Measurements from ENCODE around the gene ZNF764. TPM values are rescaled to one million over a fixed set of nuclear protein-coding genes. Genes with fewer than 3 reads are reported as not detected.
A peak's percentile ranks its signal among the peaks of the same experiment; 100 is the strongest.
"Not testable (repeated sequence)": the region's sequence is repeated elsewhere in the genome, so short reads cannot be mapped to it uniquely, and the experiment has no call there.

Gene ZNF764
- 2.0 and 6.8 TPM in 2 replicates for total RNA-seq (2014; rRNA removed; shearing (Covaris generic); ENCODE audit: low replicate concordance)

DNA sequence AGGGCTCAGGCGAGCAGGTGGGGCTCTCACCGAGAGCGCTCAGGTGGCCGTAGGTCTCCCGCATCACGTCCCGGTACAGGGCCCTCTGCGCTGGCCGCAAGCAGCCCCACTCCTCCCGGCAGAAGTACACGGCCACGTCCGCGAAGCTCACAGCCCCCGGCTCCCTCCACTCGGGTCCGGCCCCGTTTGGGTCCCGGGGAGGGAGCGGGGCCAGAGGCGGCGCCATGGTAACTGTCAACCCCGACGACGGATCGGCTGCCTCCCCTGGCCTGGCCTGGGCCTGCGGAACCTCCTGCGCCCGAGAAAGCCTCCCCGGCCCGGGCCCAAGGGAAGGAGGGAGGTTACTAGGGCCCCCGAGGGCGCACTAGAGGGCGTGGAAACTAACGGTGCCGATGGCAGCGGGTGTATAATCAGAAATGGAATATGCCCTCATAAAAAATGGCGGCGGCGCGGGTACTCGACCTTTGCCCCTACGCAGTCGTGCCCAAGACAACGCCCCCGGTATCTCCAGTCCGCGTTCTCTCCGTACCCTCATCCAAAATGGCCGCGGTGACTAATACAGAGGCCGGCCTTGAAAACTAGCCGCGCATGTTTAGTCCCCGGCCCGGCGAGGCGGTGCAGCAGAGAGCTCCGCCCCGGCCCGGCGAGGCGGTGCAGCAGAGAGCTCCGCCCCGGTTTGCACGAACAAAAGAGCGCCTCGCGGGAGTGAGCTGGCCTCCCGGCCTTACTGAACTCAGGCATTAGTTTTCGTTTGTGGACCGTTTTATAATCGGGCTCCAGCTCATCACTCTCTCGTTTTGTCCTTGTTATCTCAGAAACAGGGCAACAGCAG is at the start of gene ZNF764:
TSS of gene ZNF764 (minus strand) at position 418 of the 832 bp plus-strand sequence. CDS start at position 226, 192 bp downstream.
- peak within 1 kb of the TSS; percentile 93 for H3K4me3 ChIP-seq
- DNase-seq: peak; percentile 99
- H3K27me3 ChIP-seq: no peaks in the 10 kb centered on the region
- H3K36me3 ChIP-seq: peaks cover 36% of the 10 kb centered on the region
- no peaks in the 10 kb centered on the region for H3K9me3 ChIP-seq

DNA sequence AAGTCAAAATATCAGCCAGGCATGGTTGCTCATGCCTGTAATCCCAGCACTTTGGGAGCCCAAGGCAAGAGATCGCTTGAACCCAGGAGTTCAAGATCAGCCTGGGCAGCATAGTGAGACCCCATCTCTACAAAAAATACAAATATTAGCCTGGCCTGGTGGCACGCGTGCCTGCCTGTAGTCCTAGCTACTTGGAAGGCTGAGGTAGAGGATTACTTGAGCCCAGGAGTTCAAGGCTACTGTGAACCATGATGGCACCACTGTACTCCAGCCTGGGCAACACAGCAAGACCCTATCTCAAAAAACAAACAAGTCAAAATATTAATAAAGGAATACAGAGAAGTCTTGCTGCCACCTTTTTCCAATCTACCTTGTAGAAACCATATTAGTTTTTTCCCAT is 47.8 kb upstream of the ZNF764 start:
- DNase-seq: no peak
- Histone ChIP-seq H3K4me3 (no peak overlapping the region), H3K36me3 (peaks cover 62% of the 10 kb centered on the region), H3K9me3 (no peaks in the 10 kb centered on the region), H3K27me3 (no peaks in the 10 kb centered on the region)

DNA sequence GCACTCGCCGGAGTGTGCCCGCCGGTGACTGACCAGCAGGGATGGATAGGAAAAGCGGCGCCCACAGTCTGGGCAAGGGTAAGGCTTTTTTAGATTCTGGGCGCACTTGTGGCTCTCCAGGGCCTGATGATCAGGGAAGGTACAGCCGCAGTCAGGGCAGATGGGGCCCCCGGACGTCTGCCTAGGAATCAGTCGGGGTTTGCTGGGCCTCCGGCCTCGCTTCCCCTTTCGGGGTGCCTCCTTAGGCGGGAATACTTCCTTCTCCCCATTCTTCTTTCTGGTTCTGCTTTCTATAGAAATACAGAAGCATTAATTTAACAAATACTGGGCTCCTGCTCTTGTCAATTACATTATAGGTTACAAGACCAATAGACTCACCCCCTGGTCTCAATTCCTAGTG is 47.0 kb upstream of the ZNF764 start:
- Histone ChIP-seq H3K4me3 (no peak overlapping the region), H3K27me3 (no peaks in the 10 kb centered on the region), H3K9me3 (no peaks in the 10 kb centered on the region), H3K36me3 (peaks cover 62% of the 10 kb centered on the region)
- DNase-seq: no peak

- no peak for DNase-seq
- no peaks in the 10 kb centered on the region for H3K27me3 ChIP-seq
- no peak overlapping the region for H3K4me3 ChIP-seq
- no peaks in the 10 kb centered on the region for H3K9me3 ChIP-seq
- peaks cover 62% of the 10 kb centered on the region for H3K36me3 ChIP-seq
Measured at GRCh38 chr16:30604316-30604947, 46.3 kb upstream of the ZNF764 start.

- H3K27me3 ChIP-seq: no peaks in the 10 kb centered on the region
- H3K4me3 ChIP-seq: no peak overlapping the region
- peaks cover 62% of the 10 kb centered on the region for H3K36me3 ChIP-seq
- no peaks in the 10 kb centered on the region for H3K9me3 ChIP-seq
- DNase-seq: no peak
Measured at GRCh38 chr16:30603945-30604315, 45.8 kb upstream of the ZNF764 start.

GRCh38 chr16:30602616-30603277 is 44.6 kb upstream of the ZNF764 start:
- H3K36me3 ChIP-seq: peaks cover 54% of the 10 kb centered on the region
- no peak overlapping the region for H3K4me3 ChIP-seq
- peak; percentile 28 for DNase-seq
- no peaks in the 10 kb centered on the region for H3K9me3 ChIP-seq
- H3K27me3 ChIP-seq: no peaks in the 10 kb centered on the region

DNA sequence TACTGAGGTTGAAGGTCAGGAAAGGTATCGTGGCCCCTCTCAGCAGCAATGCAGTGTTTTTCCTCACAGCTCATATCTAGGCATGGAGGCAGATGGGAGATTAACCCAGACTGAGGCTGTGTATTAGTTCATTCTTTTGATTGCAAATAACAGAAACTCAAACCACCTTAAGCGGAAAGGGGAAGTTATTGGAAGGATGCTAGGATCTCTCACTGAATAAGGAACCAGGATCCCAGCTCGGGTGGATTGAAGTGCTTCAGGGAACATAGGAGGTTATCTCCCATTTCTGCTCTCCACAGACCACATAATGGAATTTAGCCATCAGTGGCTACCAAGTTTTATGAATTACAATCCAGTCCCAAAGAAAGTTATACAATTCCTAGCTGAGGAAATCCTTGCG is 43.8 kb upstream of the ZNF764 start:
- no peaks in the 10 kb centered on the region for H3K9me3 ChIP-seq
- no peak for DNase-seq
- no peaks in the 10 kb centered on the region for H3K27me3 ChIP-seq
- no peak overlapping the region for H3K4me3 ChIP-seq
- peaks cover 48% of the 10 kb centered on the region for H3K36me3 ChIP-seq

GRCh38 chr16:30600929-30601328 is 42.8 kb upstream of the ZNF764 start:
- no peaks in the 10 kb centered on the region for H3K9me3 ChIP-seq
- no peak for DNase-seq

GRCh38 chr16:30600215-30600614 is 42.0 kb upstream of the ZNF764 start:
- H3K4me3 ChIP-seq: no peak overlapping the region
- DNase-seq: no peak
- H3K27me3 ChIP-seq: no peaks in the 10 kb centered on the region
- H3K36me3 ChIP-seq: peaks cover 35% of the 10 kb centered on the region
- no peaks in the 10 kb centered on the region for H3K9me3 ChIP-seq

More at GRCh38 chr16:30600929-30601328, 42.8 kb upstream of the ZNF764 start:
- no peak overlapping the region for H3K4me3 ChIP-seq
- no peaks in the 10 kb centered on the region for H3K27me3 ChIP-seq
- peaks cover 39% of the 10 kb centered on the region for H3K36me3 ChIP-seq

- Histone ChIP-seq H3K9me3 (no peaks in the 10 kb centered on the region), H3K27me3 (no peaks in the 10 kb centered on the region), H3K36me3 (peaks cover 14% of the 10 kb centered on the region), H3K4me3 (no peak overlapping the region)
- DNase-seq: no peak
Measured at GRCh38 chr16:30592871-30593270, 34.7 kb upstream of the ZNF764 start.

GRCh38 chr16:30590869-30591268 is 32.7 kb upstream of the ZNF764 start:
- not testable (repeated sequence) for H3K9me3 ChIP-seq, H3K27me3 ChIP-seq, DNase-seq, H3K4me3 ChIP-seq
- H3K36me3 ChIP-seq: peaks cover 26% of the 10 kb centered on the region

DNA sequence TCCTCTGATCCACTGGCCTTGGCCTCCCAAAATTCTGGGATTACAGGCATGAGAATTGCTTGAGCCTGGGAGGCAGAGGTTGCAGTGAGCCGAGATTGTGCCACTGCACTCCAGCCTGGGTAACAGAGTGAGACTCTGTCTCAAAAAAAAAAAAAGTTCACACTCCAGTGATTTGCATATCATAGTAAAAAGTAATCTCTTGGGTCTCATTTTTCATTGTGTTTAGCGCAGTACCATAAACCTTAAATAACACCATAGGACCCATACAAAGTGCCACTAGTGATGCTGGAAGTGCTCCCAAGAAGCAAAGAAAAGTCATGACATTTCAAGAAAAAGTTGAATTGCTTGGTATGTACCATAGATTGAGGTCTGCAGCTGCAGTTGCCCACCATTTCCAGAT is 31.4 kb upstream of the ZNF764 start:
- not testable (repeated sequence) for H3K9me3 ChIP-seq, DNase-seq, H3K4me3 ChIP-seq, H3K27me3 ChIP-seq
- peaks cover 24% of the 10 kb centered on the region for H3K36me3 ChIP-seq

- no peak for DNase-seq
- Histone ChIP-seq H3K27me3 (no peaks in the 10 kb centered on the region), H3K9me3 (no peaks in the 10 kb centered on the region), H3K36me3 (peaks cover 26% of the 10 kb centered on the region), H3K4me3 (no peak overlapping the region)
Measured at GRCh38 chr16:30588651-30589050, 30.5 kb upstream of the ZNF764 start.

DNA sequence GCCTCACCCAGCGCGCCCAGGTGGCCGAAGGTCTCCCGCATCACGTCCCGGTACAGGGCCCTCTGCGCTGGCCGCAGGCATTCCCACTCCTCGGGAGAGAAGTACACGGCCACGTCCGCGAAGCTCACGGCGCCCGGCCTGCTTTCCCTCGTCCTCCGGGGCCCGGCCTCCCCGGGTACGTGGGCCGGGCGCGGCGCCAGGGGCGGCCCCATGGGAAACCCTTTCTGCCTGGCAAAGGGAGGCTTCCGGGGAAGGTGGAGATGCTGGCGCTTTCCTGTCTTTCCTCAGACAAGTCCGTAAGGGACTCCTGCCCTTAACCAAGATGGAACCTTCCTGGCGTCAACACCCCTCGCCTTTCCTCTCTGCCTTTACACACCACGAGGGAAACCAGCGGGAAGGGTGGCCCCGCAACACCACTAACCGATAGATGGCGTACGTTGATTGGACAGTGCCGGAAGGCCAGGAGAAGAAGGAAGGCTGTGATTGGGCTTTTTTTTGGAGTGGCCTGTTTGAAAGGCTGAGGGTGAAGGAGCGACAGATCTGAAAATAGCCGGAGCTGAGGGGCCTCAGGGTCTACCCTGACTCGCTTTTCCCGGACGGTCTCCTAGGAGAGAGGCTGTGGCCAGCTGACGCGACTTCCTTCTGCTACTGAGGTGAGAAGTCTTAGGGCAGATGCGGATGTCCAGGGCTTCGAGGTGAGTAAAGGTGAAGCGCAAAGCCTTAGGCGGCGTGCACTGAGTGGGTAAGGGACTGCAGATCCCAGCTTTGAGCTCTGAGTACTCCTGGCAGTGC is 27.4 kb upstream of the ZNF764 start, which contains the start of gene ZNF785:
TSS of gene ZNF785 (minus strand) at position 298 of the 792 bp plus-strand sequence. CDS start at position 212, 86 bp downstream.
- DNase-seq: peak; percentile 100
- Histone ChIP-seq H3K36me3 (peaks cover 54% of the 10 kb centered on the region), H3K27me3 (no peaks in the 10 kb centered on the region), H3K4me3 (peak within 1 kb of the TSS; percentile 85), H3K9me3 (no peaks in the 10 kb centered on the region)

GRCh38 chr16:30585022-30585399 is 26.8 kb upstream of the ZNF764 start:
- no peaks in the 10 kb centered on the region for H3K9me3 ChIP-seq
- peak overlapping the region; percentile 85 for H3K4me3 ChIP-seq
- DNase-seq: peak; percentile 53
- H3K36me3 ChIP-seq: peaks cover 55% of the 10 kb centered on the region
- no peaks in the 10 kb centered on the region for H3K27me3 ChIP-seq

- peaks cover 67% of the 10 kb centered on the region for H3K36me3 ChIP-seq
- no peak for DNase-seq
- H3K9me3 ChIP-seq: no peaks in the 10 kb centered on the region
- H3K27me3 ChIP-seq: no peaks in the 10 kb centered on the region
- H3K4me3 ChIP-seq: no peak overlapping the region
Measured at GRCh38 chr16:30582611-30583340, 24.6 kb upstream of the ZNF764 start.
